Neuronal stem cell (in vitro differentiated cells): ENCODE data around the gene MRAP2.
"Not testable (repeated sequence)": the region's sequence is repeated elsewhere in the genome, so short reads cannot be mapped to it uniquely, and the experiment has no call there.

Source experiments
- DNase-seq: peaks from one replicate; pipeline ENCODE4 v3.0.0-alpha.2; 2013; ENCODE audit warnings: low spot score
- H2AFZ ChIP-seq: one replicate; pipeline ENCODE4 v1.6.1; 2013; ENCODE audit warnings: mild to moderate bottlenecking, low read length, inconsistent platforms
- H2AK5ac ChIP-seq: 2 replicates; pipeline ENCODE4 v1.6.1; 2013; ENCODE audit warnings: low read depth, mild to moderate bottlenecking, inconsistent platforms, low read length, moderate library complexity, mixed read lengths
- H2BK120ac ChIP-seq: 2 replicates; pipeline ENCODE4 v1.6.1; 2013; ENCODE audit warnings: low read depth, mild to moderate bottlenecking, inconsistent platforms, low read length, moderate library complexity, mixed read lengths
- H2BK12ac ChIP-seq: one replicate; pipeline ENCODE4 v1.6.1; 2013; ENCODE audit warnings: low read length, inconsistent platforms
- H2BK15ac ChIP-seq: 2 replicates; pipeline ENCODE4 v1.6.1; 2013; ENCODE audit warnings: mild to moderate bottlenecking, low read length, inconsistent platforms, mixed read lengths
- H2BK5ac ChIP-seq: one replicate; pipeline ENCODE4 v1.6.1; 2013; ENCODE audit warnings: inconsistent platforms, mild to moderate bottlenecking, low read length, moderate library complexity
- H3K14ac ChIP-seq: one replicate; pipeline ENCODE4 v1.6.1; 2013; ENCODE audit warnings: low read length, inconsistent platforms
- H3K18ac ChIP-seq: 2 replicates; pipeline ENCODE4 v1.6.1; 2013; ENCODE audit warnings: low read length, inconsistent platforms
- H3K23ac ChIP-seq: 2 replicates; pipeline ENCODE4 v1.6.1; 2013; ENCODE audit warnings: low read depth, mild to moderate bottlenecking, mixed read lengths, low read length, inconsistent platforms; ENCODE audit not compliant: poor library complexity
- H3K27ac ChIP-seq: replicated peaks from 3 replicates; pipeline ENCODE4 v1.5.1; 2013; ENCODE audit warnings: low read length, inconsistent platforms
- H3K27me3 ChIP-seq, 3 experiments: 2 replicates each; pipeline ENCODE4 v1.6.1; 2013; ENCODE audit warnings: low read length in 3 of 3, mild to moderate bottlenecking in 2 of 3, inconsistent platforms in 1 of 3, low read depth in 1 of 3, mixed read lengths in 1 of 3, moderate library complexity in 1 of 3; ENCODE audit not compliant: control insufficient read depth in 3 of 3, insufficient read depth in 3 of 3
- H3K36me3 ChIP-seq, 2 donors: replicated peaks in 1 of 2; 2 replicates each; pipeline ENCODE4 v1.6.1; 2013; ENCODE audit warnings: low read length in 2 of 2; ENCODE audit not compliant: control insufficient read depth in 2 of 2, insufficient read depth in 2 of 2
- H3K4ac ChIP-seq: 2 replicates; pipeline ENCODE4 v1.6.1; 2013; ENCODE audit warnings: inconsistent platforms, mild to moderate bottlenecking, low read length, moderate library complexity
- H3K4me1 ChIP-seq, 2 donors: 1 replicate in 1 of 2; 2 replicates in 1 of 2; pipeline ENCODE4 v1.6.1; 2013; ENCODE audit warnings: low read length in 2 of 2, low read depth in 1 of 2; ENCODE audit not compliant: control insufficient read depth in 2 of 2, insufficient read depth in 1 of 2
- H3K4me2 ChIP-seq: one replicate; pipeline ENCODE4 v1.6.1; 2013; ENCODE audit warnings: mild to moderate bottlenecking, low read length, inconsistent platforms; ENCODE audit not compliant: insufficient read depth, poor library complexity, severe bottlenecking
- H3K4me3 ChIP-seq, 2 donors: 2 replicates each; pipeline ENCODE4 v1.5.1; 2013; ENCODE audit warnings: low read length in 2 of 2, mild to moderate bottlenecking in 2 of 2, inconsistent platforms in 1 of 2, moderate library complexity in 1 of 2
- H3K79me1 ChIP-seq: one replicate; pipeline ENCODE4 v1.6.1; 2013; ENCODE audit warnings: low read depth, mild to moderate bottlenecking, inconsistent platforms, low read length, moderate library complexity
- H3K9ac ChIP-seq: one replicate; pipeline ENCODE4 v1.6.1; 2013; ENCODE audit warnings: mild to moderate bottlenecking, low read depth, low read length, inconsistent platforms; ENCODE audit not compliant: poor library complexity
- H3K9me3 ChIP-seq, 2 donors: replicated peaks in 1 of 2; 2 replicates each; pipeline versions ENCODE3 to v1.6.1; 2013; ENCODE audit warnings: low read length in 2 of 2, mild to moderate bottlenecking in 2 of 2, inconsistent platforms in 1 of 2, low read depth in 1 of 2, mixed read lengths in 1 of 2, moderate library complexity in 1 of 2; ENCODE audit not compliant: control insufficient read depth in 2 of 2, insufficient read depth in 1 of 2
- H4K8ac ChIP-seq: one replicate; pipeline ENCODE4 v1.6.1; 2013; ENCODE audit warnings: low read depth, mild to moderate bottlenecking, inconsistent platforms, low read length, moderate library complexity
- H4K91ac ChIP-seq: one replicate; pipeline ENCODE4 v1.6.1; 2013; ENCODE audit warnings: low read length, low read depth, mild to moderate bottlenecking, inconsistent platforms; ENCODE audit not compliant: poor library complexity
- WGBS, 2 donors: extraction: QIAGEN DNeasy Blood & Tissue Kit; methylation state at CpG; one replicate each; pipeline ENCODE4 v1.1.7; 2013; ENCODE audit warnings: missing lambda C conversion rate in 2 of 2, mixed read lengths in 1 of 2; ENCODE audit not compliant: insufficient read length in 2 of 2, insufficient replicate concordance in 1 of 2; ENCODE audit errors: extremely low coverage in 2 of 2; 5-methylcytosine and 5-hydroxymethylcytosine counted together

The MRAP2 gene

DNA sequence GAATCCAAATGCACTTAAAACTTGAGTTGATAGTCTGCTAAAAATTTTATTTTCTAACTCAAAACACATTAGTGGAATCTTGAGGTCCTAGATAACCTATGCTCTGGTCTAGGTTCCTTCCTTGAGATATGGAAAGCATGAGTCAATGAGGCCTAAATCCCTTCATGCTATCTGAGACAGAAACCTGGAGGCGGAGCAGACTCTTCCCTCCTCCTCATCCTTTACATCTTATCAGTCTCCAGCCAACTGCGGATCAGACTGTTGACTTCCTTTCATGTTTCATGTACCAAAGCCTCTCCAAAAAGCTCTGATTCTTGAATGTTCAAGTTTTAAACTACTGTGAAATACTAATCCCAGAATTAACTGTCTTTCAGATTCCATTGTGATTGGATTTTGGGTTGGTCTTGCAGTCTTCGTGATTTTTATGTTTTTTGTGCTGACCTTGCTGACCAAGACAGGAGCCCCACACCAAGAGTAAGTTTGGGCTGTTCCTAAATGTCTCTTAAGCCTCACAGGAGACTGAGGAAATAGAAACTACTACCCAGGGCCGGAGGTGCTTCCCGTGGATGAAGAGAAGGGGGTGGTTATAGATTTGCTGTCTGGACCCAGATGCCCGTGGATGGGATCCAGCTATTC lies 29.1 kb downstream of the MRAP2 start:
- H3K9ac ChIP-seq = no peak overlapping the region
- H2AFZ ChIP-seq = no peak overlapping the region
- DNase-seq = no peak
- H3K4me3 ChIP-seq = no peak overlapping the region
- H3K4me2 ChIP-seq = no peak overlapping the region
- no peaks in the 10 kb centered on the region for H3K27me3 ChIP-seq
- WGBS, 2 donors = no CpG with 5 or more reads among the region's 6 CpGs
- H3K18ac ChIP-seq = no peak overlapping the region
- H3K4ac ChIP-seq = no peak overlapping the region
- H3K9me3 ChIP-seq = no peaks in the 10 kb centered on the region
- no peak overlapping the region for H2AK5ac ChIP-seq
- H4K8ac ChIP-seq = no peak overlapping the region
- no peak overlapping the region for H2BK120ac ChIP-seq
- H3K27ac ChIP-seq = no peak overlapping the region
- H3K4me1 ChIP-seq = peaks cover 6 to 14% of the 10 kb centered on the region in 2 donors
- no peak overlapping the region for H2BK12ac ChIP-seq
- H3K79me1 ChIP-seq = no peaks in the 10 kb centered on the region
- H3K36me3 ChIP-seq = no peaks in the 10 kb centered on the region
- no peak overlapping the region for H3K23ac ChIP-seq
- no peak overlapping the region for H2BK15ac ChIP-seq
- no peak overlapping the region for H2BK5ac ChIP-seq
- H4K91ac ChIP-seq = no peak overlapping the region
- no peak overlapping the region for H3K14ac ChIP-seq

DNA sequence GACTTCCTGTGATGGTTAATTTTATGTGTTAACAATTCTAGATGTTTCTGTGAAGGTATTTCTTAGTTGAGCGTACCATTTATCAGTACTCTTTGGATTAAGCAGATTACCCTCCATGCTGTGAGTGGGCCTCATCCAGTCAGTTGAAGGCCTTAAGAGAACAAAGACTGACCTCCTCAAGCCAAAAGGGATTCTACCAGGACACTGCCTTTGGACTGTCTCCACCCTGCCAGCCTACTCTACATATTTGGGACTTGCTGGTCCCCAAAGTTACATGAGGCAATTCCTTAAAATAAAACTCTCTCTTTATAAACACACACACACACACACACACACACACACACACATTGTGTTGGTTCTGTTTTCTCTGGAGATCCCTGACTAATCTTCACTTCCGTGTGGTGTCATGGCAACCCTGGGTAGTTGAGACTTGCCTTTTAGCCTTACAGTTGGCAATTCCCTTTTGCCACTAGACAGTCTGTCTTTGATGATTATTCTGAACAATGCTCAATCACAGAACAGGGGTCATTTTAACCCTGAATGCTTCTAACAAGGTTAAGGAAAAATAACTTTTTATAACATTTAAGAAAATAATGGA lies 32.2 kb downstream of the MRAP2 start:
- H2AK5ac ChIP-seq = no peak overlapping the region
- H3K79me1 ChIP-seq = no peaks in the 10 kb centered on the region
- no peak overlapping the region for H2BK5ac ChIP-seq
- H2BK120ac ChIP-seq = no peak overlapping the region
- no peak overlapping the region for H2BK15ac ChIP-seq
- no peak overlapping the region for H3K18ac ChIP-seq
- H3K4me1 ChIP-seq = peaks cover 0 to 7% of the 10 kb centered on the region in 2 donors
- no peak overlapping the region for H3K4me2 ChIP-seq
- no peak overlapping the region for H4K8ac ChIP-seq
- H3K36me3 ChIP-seq = no peaks in the 10 kb centered on the region
- no peak for DNase-seq
- WGBS, 2 donors = no CpG with 5 or more reads among the region's 2 CpGs
- no peak overlapping the region for H3K27ac ChIP-seq
- no peak overlapping the region for H3K4ac ChIP-seq
- no peak overlapping the region for H3K9ac ChIP-seq
- H3K27me3 ChIP-seq = no peaks in the 10 kb centered on the region
- H2AFZ ChIP-seq = peak overlapping the region; percentile 27
- H4K91ac ChIP-seq = no peak overlapping the region
- H3K4me3 ChIP-seq = no peak overlapping the region
- H3K9me3 ChIP-seq = no peaks in the 10 kb centered on the region
- H3K14ac ChIP-seq = no peak overlapping the region
- no peak overlapping the region for H2BK12ac ChIP-seq
- no peak overlapping the region for H3K23ac ChIP-seq

DNA sequence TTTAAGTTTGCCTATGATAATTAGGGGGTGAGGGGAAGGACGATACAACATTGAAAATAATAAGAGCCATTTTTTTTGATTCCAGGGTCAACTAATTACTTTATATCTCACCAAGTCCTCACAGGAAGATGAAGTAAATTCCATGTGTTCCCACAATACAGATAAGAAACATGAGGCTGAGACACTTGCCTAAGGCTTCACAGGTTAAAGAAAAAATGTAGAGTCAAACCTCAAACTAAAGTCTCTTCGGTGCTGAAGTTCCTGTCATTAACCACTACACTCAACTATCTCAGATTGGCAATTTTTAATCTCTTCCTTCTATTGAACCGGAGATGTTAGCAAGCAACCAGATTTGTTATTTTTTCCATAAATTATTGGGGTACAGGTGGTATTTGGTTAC lies 33.0 kb downstream of the MRAP2 start:
- Histone ChIP-seq H3K14ac (no peak overlapping the region), H2BK12ac (no peak overlapping the region), H2BK120ac (no peak overlapping the region), H3K27ac (no peak overlapping the region), H3K18ac (no peak overlapping the region), H4K8ac (no peak overlapping the region), H3K9me3 (no peaks in the 10 kb centered on the region), H3K27me3 (no peaks in the 10 kb centered on the region), H3K36me3 (no peaks in the 10 kb centered on the region), H2AK5ac (no peak overlapping the region), H2BK5ac (no peak overlapping the region), H4K91ac (no peak overlapping the region), H2BK15ac (no peak overlapping the region), H2AFZ (no peak overlapping the region), H3K9ac (no peak overlapping the region), H3K23ac (no peak overlapping the region), H3K4me3 (no peak overlapping the region), H3K79me1 (no peaks in the 10 kb centered on the region), H3K4me2 (no peak overlapping the region), H3K4me1 (peaks cover 0 to 7% of the 10 kb centered on the region in 2 donors), H3K4ac (no peak overlapping the region)
- DNase-seq = no peak
- no CpG with 5 or more reads among the region's 3 CpGs for WGBS, 2 donors

DNA sequence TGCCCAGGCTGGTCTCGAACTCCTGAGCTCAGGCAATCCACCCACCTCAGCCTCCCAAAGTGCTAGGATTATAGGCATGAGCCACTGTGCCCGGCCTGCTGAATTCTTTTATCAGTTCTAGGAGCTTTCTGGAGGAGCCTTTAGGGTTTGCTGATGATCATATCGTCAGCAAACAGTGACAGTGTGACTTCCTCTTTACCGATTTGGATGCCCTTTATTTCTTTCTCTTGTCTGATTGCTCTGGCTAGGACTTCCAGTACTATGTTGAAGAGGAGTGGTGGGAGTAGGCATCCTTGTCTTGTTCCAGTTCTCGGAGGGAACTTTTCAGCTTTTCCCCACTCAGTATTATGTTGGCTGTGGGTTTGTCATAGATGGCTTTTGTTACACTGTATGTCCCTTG lies 35.3 kb downstream of the MRAP2 start:
- H3K27me3 ChIP-seq, H3K4me2 ChIP-seq, H3K4me3 ChIP-seq, H3K18ac ChIP-seq, H3K27ac ChIP-seq, H4K8ac ChIP-seq, H3K14ac ChIP-seq, H3K9me3 ChIP-seq, H3K4me1 ChIP-seq, H2BK120ac ChIP-seq, H2BK15ac ChIP-seq, H3K23ac ChIP-seq, H3K36me3 ChIP-seq, H2BK5ac ChIP-seq, H3K4ac ChIP-seq, H4K91ac ChIP-seq, H2AK5ac ChIP-seq, H2AFZ ChIP-seq, H2BK12ac ChIP-seq, H3K79me1 ChIP-seq, H3K9ac ChIP-seq, DNase-seq: not testable (repeated sequence)
- WGBS, 2 donors = no CpG with 5 or more reads among the region's 5 CpGs
